Measurements from ENCODE around the gene NR3C1.

The NR3C1 gene

DNA sequence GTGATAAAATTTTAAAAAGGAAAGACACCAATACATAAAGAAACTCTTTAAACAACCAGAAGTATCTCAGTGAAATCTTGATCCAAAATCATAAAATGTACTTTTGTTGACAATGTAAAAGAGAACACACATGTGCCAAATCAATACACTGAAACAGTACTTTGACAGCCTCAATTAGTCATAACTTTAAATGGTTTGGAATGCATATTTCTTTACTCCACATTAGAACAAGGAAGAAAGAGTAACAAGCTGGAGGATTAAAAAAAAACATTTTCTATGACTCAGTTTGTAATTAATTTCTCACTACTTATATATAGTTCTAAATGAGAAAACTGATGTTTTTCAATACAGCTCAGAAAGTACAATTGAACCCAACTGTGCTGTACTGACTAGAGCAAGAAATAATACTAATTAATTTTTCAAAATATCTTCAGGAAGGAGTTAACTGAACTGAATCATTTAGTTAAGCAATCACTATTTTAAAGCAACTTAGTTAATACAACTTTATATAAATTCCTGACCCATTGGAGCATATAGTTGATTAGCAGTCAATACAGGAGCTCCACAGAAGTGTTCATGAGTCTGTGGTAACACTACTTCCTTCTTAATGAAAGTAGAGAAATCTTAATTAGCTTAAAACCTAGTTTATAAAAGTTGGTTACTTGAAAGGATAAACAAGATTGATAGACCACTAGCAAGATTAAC lies 101.0 kb downstream of the NR3C1 start:
- no peak for DNase-seq

DNA sequence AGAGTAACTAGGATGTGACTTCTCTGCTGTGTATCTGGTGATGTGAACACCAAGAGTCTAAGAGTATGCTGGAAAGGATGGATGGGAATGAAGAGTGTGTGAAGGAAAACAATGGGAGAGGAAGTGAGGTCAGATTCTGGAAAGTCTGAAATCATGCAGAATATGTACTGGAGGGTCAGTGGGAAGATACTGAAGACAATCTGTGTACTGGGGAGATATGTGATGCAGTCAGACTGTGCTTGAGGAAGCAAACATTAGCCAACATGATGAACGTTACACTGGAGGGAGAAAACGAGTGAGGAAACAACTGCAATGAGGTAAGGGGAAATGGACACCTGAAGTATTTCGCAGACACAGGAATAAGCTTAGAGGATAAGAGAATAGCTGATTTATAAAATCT lies 105.7 kb downstream of the NR3C1 start:
- no peak for DNase-seq

DNA sequence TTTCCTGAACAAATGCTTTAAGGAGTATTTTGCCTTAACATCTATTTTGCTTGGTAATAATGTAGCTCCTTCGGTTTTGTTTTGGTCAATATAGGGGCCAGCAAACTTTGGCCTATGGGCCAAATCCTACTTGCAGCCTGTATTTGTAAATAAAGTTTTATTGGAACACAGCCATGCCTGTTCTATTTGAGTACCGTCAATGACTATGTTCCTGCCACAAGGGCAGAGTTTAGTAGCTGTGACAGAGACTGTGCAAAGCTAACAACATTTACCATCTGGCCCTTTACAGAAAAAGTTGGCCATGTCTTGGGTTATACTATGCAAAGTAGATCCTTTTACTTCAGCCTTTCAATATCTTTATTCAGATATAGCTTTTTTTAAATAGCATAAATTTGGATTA lies 113.4 kb downstream of the NR3C1 start:
- no peak for DNase-seq

DNA sequence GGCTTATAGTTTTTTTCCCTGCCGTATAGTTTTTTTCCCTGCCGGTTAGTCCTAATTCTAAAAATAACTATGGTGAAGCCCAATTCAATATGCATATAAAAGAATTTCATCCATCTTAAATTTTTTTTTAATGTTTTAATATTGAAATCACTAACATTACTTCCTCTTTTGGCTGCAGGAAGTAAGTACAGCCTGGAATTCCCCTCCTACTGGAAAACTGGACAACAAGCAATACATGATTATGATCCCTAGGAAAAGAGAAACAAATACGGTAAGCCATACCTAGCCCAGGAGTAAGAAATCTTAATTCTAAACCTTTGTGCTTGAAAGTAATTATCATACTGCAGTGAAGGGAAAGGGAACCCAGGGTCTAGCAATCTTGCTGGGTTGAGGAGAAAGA lies 119.0 kb downstream of the NR3C1 start:
- no peak for DNase-seq

DNA sequence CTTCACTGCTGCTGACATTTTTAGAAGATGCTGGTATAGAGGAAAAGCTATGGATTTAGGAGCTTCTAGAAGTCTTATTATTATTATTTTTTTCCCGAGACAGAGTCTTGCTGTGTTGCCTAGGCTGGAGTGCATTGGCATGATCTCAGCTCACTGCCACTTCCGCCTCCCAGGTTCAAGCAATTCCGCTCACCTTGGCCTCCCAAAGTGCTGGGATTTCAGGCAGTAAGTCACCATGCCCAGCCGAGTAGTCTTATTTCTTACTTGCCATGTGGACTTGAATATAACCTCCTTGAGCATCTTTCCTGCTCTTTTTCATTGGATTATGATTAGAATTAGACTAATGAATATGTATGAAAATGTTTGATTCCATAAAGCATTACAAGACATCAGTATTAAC lies 119.5 kb downstream of the NR3C1 start:
- no peak for DNase-seq

DNA sequence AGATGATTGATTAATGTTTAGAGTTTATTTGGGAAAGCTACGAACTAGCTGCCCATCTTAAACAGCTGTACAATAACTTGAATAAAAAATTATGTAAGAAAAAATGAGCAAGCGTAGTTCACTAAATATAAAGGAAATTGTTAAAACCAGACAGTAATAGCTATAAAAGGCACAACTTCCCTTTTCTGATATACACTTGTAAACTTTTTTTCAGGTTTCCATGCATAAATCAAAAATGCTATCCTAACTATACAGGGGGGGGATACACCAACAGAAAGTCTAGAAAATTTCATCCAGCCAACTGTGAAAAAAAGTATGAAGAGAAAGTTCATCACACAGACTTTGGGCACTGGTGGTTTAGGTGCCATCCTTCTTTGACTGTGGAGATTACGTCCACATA lies 122.3 kb downstream of the NR3C1 start:
- no peak for DNase-seq

DNA sequence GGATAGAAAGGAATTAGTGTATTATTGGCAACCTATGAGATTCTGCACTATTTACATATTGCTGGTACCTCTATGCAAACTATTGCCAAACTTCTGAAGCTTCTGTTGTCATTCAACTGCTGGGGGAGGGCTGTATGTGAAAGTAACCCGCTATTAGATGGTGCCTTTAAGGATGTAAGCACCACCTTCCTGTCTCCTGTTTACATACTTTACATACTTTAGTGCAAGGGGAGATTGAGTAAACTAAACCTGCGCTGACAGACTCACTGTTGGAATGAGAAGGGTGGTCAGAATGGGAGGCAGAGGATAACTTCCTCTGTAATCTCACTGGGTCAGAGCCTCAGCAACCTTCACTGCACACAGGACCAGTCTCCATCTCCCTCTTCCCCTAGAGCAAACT lies 123.8 kb downstream of the NR3C1 start:
- DNase-seq = no peak

DNA sequence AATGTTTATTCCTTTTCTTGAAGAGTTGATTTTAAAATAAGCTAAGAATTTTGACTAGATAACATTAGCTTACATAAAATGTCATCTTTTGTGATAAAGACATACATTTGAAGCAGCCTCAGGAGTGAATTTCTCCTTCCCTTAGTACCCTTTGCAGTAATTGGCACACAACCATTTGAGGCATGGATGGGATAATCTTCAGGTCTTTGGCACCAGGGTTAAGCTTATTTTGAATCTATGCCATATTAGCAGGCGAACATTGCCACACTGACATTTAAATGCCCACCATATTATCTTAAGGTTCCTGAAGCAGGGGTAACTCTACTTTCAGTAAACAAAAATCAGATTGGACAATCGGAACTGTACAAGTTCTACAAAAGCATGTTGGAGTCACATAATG lies 126.0 kb downstream of the NR3C1 start:
- no peak for DNase-seq

DNA sequence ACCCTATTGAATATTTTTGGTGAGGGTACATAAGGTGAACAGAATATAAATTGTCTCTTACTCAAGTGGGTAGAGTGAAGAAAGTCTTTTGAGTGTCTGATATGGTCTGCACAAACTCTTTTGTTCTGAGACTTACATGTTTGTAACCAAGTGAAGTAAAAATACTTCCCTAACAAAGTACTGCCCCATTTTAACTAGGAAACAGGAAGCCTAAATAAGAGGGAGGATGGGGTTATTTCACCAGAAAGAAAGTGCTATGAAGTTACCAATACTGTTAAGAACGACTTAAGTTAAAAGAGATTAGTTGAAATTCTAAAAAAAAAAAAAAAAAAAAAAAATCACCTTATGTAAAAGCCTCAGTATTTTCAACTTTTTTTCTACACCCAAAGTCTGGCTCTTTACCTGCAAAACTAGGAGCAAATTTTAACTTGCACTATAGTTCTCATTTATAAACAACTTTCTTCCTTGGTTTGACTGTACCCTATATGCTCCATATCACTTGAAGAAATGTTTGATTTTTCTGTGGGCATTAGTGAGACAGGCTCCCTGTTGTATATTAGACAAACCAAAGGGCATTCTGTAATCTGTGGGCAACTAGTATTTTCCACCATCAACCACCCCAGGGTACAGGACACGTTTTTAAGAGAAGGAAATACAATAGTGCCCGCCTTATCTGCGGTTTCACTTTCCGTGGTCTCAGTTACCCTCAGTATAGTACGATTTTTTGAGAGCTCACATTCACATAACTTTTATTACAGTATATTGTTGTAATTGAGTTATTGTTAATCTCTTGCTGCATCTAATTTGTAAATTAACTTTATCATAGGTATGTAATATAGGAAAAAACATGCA lies 127.7 kb downstream of the NR3C1 start:
- DNase-seq = no peak

DNA sequence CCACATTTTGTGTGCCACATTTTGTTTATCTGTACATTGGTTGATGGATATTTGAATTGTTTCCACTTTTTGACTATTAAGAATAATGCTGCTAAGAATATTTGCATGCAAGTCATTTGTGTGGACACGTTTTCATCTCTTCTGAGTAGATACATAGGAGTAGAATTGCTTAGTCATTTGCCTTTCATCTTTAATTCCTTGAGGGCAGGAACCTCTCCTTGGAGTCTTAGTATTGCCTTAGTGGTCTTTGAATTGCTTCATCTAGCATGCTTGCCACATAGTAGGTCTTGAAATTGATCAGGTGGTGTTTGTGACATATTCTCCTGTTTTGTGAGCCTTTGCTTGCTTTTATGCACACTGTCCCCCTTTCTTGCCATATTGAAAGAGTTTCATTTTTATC lies 128.5 kb downstream of the NR3C1 start:
- DNase-seq = no peak

DNA sequence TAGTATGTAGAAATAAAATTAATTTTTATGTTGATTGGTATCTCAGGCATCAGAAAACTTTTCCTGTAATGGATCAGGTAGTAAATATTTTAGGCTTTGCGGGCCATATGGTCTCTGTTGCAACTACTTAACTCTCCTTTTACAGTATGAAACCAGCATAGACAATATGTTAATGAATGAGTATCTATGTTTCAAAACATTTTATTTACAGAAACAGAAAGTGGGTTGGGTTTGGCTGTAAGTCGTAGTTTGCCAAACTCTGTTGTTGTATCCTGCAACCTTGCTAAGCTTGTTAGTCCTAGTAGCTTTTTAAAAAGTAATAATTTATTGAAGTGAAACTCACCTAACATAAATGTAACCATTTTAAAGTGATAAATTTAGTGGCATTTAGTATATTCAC lies 132.1 kb downstream of the NR3C1 start:
- DNase-seq = no peak

DNA sequence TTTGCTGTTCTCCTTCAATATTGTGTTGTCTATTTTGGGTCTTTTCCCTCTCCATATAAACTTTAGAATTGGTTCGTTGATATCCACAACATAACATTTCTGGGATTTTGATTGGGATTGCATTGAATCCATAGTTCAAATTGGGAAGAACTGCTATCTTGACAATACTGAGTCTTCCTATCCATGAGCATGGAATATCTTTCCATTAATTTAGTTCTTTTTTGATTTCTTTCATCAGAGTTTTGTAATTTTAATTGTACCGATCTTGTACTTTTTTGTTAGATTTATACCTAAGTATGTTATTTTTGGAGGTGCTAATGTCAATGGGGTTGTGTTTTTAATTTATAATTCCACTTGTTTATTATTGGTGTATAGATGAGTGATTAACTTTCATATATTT lies 135.1 kb downstream of the NR3C1 start:
- no peak for DNase-seq

DNA sequence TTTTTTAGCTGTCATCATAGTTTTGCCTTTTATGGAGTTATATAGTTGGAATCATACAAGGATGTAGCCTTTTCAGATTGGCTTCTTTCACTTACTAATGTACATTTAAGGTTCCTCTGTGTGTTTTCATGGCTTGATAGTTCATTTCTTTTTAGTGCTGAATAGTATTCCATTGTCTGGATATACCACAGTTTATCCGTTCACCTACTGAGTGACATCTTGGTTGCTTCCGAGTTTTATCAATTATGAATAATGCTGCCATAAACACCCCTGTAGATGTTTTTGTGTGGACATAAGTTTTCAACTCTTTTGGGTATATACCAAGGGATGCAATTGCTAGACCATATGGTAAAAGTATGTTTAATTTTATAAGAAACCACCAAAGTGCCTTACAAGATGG lies 136.3 kb downstream of the NR3C1 start:
- DNase-seq = no peak

DNA sequence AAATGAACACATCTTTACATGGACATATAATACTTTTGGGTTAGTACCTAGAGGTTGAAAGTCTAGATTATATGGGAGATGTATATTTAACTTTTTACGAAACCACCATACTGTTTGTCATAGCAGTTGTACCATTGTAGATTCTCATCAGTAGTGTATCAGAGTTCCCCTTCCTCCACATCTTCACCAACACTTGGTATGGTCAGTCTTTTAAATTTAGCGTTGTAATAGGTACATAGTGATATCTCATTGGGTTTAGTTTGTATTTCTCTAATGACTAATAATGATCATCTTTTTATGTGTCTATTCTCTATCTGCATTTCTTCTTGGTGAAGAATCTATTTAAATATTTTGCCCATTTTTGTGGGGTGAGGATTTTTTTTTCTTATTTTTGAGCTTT lies 137.5 kb downstream of the NR3C1 start:
- DNase-seq = no peak

DNA sequence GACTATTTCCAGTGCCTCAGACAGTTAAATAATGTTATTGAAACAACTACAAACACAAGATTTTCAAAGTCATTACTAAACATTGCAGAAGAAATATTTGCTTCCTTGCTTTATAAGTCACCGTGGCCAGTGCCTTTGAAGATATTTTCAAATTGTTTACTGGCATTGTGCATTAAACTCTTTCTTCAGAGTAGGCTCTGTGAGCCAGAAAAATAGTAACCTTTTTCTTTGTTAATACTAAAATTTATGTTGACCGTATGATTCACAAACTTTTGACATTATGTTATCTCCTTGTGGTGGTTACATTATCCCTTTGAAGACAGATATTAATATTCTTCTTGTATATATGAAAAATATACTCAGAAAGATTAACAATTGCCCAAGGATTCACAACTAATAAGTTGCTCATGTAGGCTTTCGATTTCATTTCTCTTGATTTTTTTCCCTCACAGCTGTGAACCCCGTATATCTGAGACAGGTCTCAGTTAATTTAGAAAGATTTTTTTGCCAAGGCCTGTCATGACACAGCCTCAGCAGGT lies 140.1 kb downstream of the NR3C1 start:
- no peak for DNase-seq

DNA sequence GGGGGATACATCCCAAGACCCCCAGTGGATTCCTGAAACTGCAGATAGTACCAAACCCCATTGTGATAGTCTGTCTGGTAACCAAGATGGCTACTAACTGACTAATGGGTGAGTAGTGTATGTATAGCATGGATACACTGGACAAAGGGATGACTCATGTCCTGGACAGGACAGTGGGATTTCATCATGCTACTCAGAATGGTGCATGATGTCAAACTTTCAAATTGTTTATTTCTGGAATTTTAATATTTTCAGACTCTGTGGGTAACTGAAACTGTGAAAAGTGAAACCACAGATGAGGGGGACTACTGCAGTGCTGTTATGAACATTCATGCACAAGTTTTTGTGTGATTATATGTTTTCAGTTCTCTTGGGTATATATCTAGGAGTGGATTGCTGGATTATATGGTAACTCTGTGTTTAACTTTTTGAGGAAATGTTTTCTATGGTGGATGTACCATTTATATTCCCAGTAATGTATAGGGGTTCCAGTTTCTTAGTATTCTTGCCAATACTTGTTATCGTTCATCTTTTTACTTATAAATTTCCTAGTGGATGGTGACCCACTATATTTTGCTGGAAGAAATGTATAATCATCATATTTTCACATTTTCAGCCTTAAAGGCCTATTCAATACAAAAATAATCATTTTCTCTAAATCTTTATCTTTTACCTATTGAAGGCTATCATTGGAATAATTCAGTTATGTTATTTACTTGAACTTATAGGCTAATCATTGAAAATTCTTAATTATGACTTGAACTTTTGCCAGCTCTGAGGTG lies 140.9 kb downstream of the NR3C1 start:
- DNase-seq = no peak

DNA sequence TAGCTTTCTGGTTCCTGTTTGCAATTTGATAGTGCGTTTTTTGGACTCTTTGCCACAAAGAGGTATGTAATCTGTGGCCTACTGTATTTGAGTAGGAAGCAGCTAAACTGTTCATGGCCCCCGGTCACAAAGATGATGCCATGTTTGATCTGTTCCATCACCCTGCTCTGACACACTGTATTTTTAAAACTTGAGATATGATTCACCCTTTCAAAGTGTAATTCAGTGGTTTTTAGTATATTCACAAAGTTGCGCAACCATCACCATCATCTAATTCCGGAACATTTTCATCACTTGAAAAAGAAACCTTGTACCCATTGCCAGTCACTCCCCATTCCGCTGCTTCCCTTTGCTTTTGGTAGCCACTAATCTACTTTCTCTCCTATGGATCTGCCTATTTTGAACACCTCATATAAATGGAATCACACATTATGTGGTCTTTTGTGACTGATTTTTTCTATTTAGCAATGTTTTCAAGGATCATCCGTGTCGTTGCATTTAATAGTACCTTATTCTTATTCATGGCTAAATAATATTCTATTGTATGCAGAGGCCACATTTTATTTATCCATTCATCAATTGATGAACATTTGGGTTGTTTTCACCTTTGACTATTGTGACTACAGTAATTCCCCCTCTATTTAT lies 141.6 kb downstream of the NR3C1 start:
- no peak for DNase-seq

DNA sequence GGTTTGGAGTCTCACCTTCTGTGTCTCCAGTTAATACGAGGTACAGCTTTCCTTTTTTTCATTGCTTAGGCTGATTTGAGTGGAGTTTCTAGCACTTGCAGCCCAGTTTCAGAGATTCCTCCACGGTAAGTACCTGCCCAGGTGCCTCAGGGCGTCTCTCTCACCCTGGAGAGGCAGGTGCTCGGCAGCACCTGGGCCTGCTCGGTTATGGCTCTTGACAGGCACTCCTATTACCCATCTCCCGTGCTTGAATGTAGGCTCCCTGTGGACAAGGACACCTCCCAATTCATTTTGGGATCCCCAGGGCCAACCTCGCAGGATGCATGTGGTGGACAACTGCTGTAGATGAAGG lies 144.3 kb downstream of the NR3C1 start:
- DNase-seq = no peak

DNA sequence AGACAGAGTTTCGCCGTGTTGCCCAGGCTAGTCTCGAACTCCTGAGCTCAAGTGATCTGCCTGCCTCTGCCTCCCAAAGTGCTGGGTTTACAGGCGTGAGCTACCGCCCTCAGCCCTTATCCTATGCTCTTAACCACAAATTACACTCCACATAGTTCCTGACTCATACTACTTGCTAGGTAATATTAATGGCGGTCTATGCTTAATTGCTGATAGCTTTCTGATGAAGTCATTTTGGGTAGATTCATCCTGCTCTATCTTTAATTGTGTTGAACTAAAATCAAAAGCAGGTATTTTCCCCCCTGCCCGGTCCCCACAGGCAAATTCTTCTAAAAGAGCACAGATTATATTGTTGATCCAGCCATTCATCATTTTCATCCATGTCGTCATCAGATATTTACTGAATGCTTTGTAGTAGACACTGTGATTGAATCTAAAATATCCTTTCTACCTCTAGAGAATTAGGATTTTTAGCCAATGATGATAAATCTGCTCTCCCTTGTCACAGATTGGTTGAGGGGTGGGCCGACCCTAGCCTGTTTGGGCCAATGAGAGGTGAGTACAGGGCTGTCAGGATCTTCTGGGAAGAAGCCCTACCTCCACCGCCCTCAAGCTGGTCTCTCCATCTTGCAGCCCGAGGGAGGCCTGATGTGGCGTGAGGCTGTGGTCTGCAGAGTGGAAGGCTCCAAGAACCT lies 144.8 kb downstream of the NR3C1 start:
- no peak for DNase-seq

DNA sequence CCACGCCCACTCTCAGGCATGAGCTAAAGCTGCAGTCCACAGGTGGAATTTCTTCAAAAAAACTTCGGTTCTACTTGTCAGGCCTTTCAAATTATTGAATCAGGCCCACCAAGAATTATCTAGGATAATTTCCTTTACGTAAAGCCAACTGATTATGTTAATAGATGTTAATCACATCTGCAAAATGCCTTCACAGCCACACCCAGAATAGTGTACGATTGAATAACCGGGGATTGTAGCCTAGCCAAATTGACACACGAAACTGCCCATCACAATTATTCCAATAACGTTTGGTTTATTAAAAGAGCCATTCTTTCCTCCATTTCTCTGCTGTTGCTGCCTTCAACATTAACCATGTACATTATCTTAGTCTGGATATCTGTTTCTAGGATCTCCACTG lies 148.7 kb downstream of the NR3C1 start:
- DNase-seq = no peak

DNA sequence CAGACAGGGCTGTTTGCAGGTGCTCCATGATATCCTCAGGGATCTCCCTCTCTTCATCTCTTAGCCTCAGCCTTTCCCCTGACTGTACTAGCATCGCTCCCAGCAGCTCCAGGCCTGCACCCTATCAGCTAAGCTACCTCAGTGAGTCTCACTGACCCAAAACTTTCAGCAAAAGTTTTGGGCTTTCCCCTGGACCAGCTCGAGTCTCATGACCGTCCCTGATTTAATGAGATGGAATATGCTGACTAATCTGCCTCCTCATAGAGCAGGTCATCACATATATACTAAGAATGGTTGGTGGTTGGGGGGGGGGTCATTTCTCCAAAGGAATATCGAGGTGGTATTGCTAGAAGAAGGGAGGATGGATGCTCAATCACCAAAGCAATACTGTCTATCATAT lies 151.5 kb downstream of the NR3C1 start:
- DNase-seq = no peak

DNA sequence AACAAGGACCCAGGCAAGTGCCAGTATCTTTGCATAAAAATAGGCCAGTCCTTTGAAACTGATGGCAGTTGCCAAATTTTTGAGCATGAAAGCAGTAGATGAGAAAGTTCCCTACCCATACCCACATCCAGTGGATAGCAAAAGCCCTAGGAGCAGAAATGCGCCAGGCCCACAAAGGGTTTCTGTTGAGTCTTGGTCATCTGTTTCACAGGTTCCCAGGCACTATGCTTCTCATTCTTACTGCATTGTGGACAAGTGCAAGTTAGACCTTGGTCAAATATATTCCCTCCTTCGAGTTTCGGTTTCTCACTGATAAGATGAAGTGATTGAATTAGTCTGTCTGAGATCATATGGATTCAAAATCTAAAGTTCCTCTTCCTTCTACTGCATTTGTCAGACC lies 152.3 kb downstream of the NR3C1 start:
- DNase-seq = no peak

DNA sequence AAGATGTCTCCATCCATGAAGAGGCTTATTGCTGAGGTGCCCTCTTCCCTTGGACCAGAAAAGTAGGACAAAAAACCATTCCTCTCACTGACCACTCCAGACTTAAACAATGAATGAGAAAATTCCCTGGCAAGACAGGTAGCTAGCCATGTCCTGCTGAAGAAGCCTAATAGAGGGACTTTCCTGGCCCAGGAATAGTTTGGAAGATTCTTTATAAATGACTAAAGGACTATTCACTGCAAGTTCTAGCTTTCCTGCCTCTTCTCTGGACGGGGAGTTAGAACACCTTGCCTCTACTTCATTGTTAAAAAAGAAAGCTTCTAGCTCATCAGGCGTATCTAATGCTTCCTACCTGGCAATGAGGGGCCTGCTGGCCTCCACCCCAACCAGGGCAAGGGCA lies 153.6 kb downstream of the NR3C1 start:
- no peak for DNase-seq
